Left lobe of liver (tissue), 2 donors: ENCODE data around the gene NUMA1. TPM values are rescaled to one million over a fixed set of nuclear protein-coding genes. Genes with fewer than 3 reads are reported as not detected.

Experiments
- ATAC-seq: fragments of 200-7000 bp; cut with Tn5 transposase; one replicate; pipeline ENCODE4 v1.9.1; 2020; ENCODE audit warnings: mild to moderate bottlenecking, moderate library complexity
- DNase-seq: peaks from one replicate; pipeline ENCODE4 v3.0.0-alpha.2; 2020; ENCODE audit warnings: low spot score
- total RNA-seq: library from RNA; stranded (reverse); gene quantifications from one replicate; pipeline ENCODE4 v1.2.1, GENCODE V29; 2021
- donor health status: DM: no; HTN: no; CAD: no; lungs with moderate emphysema.
- donor health status: DM: no; HTN: yes; CAD: no.

Gene NUMA1
- total RNA-seq, 1 donor from 2014 or later: 59.0 TPM

- DNase-seq: no peak
- no peak for ATAC-seq
Observed at GRCh38 chr11:72102162-72102561, 21.8 kb upstream of the NUMA1 start.

DNA sequence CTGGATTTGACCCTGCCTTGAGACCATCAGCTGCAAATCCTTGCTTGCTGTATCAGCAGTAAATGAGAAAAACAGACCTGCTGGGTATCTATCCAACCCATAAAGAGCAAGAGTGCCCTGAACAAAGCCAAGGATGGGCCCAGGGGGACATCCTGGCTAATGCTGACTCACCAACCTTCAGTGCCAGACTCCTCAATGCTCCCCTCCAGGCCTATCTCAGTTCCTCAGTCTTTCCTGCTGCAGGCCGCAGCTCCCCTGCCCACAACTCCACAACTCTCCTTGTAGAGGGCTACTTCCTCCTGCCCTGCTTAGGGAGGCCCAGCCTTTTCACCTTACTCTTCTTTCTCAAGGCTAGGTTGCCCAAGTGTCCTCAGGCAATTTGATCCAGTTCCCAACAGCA, 20.1 kb upstream of the NUMA1 start:
- ATAC-seq: no peak
- no peak for DNase-seq

- ATAC-seq: no peak
- DNase-seq: no peak
Observed at GRCh38 chr11:72100009-72100408, 19.7 kb upstream of the NUMA1 start.

DNA sequence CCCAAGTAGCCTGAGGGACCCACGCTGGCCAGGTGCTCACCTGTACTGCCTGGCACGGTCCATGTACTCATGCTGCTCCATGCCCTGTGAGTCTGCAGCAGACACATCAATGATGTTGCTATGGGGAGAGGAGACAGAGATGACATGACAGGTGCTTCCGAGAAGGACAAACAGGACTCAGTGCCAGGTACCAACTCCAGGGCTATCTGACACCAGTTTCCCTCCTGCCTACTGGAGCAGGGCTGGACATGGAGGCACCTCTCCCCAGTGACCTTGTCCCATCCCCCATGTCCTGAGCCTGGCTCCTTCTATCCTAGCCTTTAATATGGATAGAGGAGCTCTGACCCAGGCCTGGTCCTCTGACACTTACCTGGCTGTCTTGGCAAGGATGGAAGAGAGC, 18.4 kb upstream of the NUMA1 start:
- DNase-seq: no peak
- ATAC-seq: no peak

GRCh38 chr11:72091292-72091691, 10.9 kb upstream of the NUMA1 start:
- peak; percentile 98 for ATAC-seq
- DNase-seq: peak; percentile 74

DNA sequence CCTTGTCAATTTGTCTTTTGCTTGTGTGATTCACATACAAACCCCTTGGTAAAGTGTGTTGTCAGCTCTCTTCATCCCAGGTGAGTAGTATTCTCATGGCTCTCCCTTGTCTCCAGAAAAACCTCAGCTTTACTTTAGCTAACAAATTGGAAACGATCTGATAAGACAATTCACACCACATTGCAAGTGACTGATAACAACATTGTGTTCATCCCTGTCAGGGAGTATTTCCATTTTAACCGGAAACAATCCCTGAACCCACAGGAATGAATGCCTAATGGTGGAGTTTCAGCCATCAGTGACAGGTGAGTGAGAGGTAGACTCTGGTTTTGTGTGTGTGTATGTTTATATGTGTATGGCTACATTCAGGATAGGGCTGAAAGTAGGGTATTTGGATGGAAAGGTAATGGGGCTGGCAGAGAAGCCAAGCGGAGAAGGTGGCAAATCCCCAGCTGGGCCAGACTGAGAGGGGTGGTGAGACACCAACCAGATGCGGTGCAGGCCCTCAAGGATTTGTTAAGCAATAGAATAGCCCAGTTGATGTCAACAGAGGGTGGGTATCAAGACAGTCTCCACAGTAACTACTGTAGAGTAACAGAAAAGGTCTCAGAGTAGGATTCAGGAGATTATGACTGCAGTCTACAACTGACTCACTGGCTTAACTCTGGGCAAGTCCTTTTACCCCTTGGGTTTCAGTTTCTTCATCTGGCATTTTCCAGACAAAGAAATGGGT, 7.9 kb upstream of the NUMA1 start:
- ATAC-seq (no peak), DNase-seq (no peak)

GRCh38 chr11:72085621-72086351, 5.4 kb upstream of the NUMA1 start:
- DNase-seq (no peak), ATAC-seq (no peak)

DNA sequence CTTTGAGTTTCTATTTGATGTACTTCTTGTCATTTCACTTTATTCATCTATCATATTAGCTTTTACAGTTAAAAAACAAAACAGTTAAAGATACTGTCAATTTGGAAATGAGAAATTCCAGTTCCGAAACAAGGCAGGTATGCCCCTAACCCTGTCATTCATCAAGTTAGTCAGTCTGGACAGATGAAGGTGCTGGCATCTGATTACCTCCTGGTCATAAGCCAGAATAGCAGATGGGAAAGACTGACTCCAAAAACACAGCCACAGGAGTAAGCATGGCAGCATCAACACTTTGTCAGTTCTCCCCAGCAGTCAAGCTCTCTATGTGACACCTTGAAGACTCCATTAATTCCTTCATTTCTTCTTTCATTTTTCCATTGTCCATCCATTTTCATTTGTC, 4.6 kb upstream of the NUMA1 start:
- ATAC-seq (no peak), DNase-seq (no peak)

- ATAC-seq: no peak
Observed at GRCh38 chr11:72084076-72084475, 3.7 kb upstream of the NUMA1 start.

DNA sequence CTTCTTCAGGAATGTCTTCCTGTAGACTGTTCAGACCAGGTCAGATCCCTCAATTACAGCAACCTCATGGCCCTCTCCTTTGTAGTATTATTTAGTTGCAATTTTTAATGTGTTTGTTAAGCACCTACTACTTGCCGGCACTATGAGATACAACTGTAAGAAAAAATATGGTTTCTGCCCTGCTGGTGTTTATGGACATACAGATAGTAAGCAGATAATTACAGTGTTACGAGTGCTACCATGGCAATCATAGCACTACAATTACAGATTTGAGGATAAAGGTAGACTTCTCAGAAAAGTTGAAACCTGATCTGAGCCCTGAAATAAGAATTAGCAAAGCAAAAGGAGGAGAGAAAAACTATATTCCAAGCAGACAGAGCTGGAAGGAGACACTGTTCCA, 3.1 kb upstream of the NUMA1 start:
- no peak for ATAC-seq
- no peak for DNase-seq

More at GRCh38 chr11:72084076-72084475, 3.7 kb upstream of the NUMA1 start:
- DNase-seq: no peak

- DNase-seq: peak; percentile 3
- no peak for ATAC-seq
Observed at GRCh38 chr11:72081821-72082453, 1.6 kb upstream of the NUMA1 start.

DNA sequence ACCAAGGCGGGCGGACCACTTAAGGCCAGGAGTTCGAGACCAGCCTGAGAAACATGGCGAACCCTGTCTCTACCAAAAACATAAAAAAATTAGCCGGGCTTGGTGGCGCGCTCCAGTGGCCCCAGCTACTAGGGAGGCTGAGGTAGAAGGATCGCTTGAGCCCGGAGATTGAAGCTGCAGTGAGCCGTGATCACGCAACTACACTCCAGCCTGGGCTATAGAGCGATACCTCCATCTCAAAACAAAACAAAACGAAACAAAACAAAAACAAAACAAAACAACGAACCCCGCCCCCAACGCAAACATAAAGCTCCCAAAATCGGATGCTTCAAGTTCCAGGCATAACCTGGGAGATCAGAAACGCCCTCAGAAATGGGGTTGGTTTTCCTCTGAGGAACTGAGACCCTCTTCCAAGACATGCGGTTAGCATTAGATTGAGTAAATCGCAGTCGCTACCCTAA, 872 bp upstream of the NUMA1 start:
- ATAC-seq: no peak
- DNase-seq: no peak

- DNase-seq (no peak), ATAC-seq (peak; percentile 64)
Observed at GRCh38 chr11:72079819-72080325, 470 bp downstream of the NUMA1 start.

DNA sequence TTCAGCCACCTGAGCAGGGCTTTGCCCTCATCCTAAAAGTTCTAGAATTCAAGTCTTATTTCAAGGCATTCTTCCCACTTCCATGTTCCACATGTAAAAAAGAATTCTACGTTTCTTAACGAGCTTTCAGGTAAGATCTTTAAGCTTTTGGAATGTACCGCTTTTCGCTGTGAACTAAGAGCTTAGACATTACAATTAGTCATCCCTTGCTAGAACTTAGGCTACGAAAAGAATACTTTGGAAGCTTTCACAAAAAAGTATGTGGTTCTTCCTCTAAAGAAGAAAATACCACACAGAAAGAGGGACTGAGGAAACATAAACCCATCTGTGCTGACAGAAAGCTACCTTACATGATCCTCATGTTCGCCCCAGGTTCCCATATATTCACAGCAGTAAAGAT, 1.9 kb downstream of the NUMA1 start:
- no peak for DNase-seq
- ATAC-seq: no peak

- no peak for ATAC-seq
Observed at GRCh38 chr11:72075756-72076155, 4.6 kb downstream of the NUMA1 start.

DNA sequence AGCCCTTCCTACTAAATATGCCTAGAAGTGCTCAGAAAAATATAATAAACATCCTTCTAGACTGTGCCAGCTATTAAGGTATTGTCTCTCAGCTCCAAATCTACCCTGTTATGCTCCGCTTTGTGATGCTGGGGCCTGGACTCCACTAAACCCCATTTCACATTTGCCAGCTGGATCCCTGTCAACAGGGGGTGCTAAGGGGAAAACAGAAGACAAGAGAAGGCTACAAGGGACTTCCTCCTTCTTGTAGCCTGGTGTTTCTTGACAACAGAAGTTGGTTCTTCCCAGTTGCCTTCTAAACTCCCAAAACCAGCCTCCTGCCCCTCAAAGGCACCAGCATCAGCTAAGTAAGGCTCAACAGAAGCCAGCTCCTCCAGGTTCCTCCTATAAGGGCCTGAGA, 5.2 kb downstream of the NUMA1 start:
- no peak for DNase-seq
- no peak for ATAC-seq

More at GRCh38 chr11:72075756-72076155, 4.6 kb downstream of the NUMA1 start:
- DNase-seq: no peak

DNA sequence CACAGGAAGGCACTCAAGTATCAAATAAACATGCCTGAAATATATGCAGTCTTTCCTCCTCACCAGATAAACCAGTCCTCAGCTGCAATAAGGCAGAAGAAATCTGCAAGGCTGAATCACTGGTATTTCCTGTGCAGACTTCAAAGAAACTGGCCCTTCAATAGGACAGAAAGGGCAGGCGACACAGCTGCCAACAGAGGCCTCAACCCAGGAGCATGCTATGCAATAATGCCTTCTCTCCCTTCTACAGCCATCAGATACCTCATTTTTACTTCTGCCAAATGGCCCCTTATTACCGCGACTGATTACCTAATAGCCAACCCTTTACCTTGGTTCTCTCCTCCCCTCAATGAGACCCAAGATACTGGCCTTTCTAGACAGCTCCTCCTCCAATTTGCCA, 8.0 kb downstream of the NUMA1 start:
- DNase-seq: no peak
- no peak for ATAC-seq

DNA sequence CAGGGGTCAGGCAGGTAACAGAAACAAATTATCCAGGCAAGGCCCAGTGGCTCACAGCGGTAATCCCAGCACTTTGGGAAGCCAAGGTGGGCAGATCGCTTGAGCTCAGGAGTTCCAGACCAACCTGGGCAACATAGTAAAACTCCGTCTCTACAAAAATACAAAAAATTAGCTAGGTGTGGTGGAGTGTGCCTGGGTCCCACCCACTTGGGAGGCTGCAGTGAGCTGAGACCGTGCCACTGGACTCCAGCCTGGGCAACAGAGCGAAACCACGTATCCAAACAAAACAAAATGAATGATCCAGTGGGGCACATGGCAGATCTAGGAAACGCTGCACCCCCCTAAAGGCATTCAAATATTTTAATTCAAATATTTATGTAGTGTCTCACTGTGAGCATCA, 9.9 kb downstream of the NUMA1 start:
- DNase-seq (no peak), ATAC-seq (no peak)

- peak; percentile 80 for DNase-seq
- peak; percentile 100 for ATAC-seq
Observed at GRCh38 chr11:72069787-72070251, 10.5 kb downstream of the NUMA1 start.

- ATAC-seq: peak; percentile 14
- no peak for DNase-seq
Observed at GRCh38 chr11:72069200-72069599, 11.1 kb downstream of the NUMA1 start.

- ATAC-seq (no peak), DNase-seq (no peak)
Observed at GRCh38 chr11:72067676-72068075, 12.7 kb downstream of the NUMA1 start.

DNA sequence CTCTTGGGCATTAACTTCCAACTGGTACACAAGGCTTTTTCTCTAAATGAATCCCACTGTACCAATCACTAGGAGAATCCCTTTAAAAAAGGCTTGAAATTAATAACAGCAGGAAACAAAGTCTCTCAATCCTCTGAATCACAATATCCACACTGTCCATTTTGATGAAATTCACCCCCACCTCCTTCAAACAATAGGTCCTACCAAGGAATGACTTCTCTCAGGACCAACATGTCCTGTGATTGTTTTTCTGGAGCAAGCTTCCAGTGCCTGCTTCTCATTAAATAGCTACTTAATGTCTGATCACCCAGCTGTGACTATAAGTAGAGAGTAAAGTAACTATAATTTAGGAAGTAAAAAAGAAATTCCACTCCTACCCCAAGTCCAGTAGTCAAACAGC, 13.1 kb downstream of the NUMA1 start:
- DNase-seq (no peak), ATAC-seq (no peak)
